Gastrocnemius medialis (tissue), 4 donors: ENCODE measurements around the gene TLCD4. TPM values are rescaled to one million over a fixed set of nuclear protein-coding genes. Genes with fewer than 3 reads are reported as not detected.

ENCODE experiments used
- ATAC-seq, 2 donors: fragments of 150-250 bp; one replicate each; pipeline ENCODE4 v1.9.1; 2016
- DNase-seq, 2 donors: peaks; one replicate each; pipeline ENCODE4 v3.0.0-alpha.2; 2019
- H3K27ac ChIP-seq, 4 donors: fragments of 200-600 bp; sonication (generic); 1 replicate in 1 of 4; 2 replicates in 3 of 4; pipeline ENCODE4 v1.5.1; 2016 to 2018; ENCODE audit warnings: mild to moderate bottlenecking in 2 of 4, moderate library complexity in 1 of 4
- H3K27me3 ChIP-seq, 3 donors: fragments of 200-600 bp; sonication (generic) in 2 of 3; 1 replicate in 1 of 3; 2 replicates in 2 of 3; pipeline versions ENCODE4 v1.5.1 to v1.6.0; 2016 to 2019; ENCODE audit warnings: mild to moderate bottlenecking in 1 of 3, moderate library complexity in 1 of 3
- H3K36me3 ChIP-seq, 2 donors: fragments of 200-600 bp; sonication (generic) in 1 of 2; one replicate each; pipeline ENCODE4 v1.5.1; 2017 to 2018
- H3K4me1 ChIP-seq, 2 donors: fragments of 200-600 bp; sonication (generic) in 1 of 2; one replicate each; pipeline ENCODE4 v1.5.1; 2016 to 2017; ENCODE audit warnings: mild to moderate bottlenecking in 2 of 2
- H3K4me3 ChIP-seq, 4 donors: fragments of 200-600 bp; sonication (generic) in 3 of 4; 1 replicate in 1 of 4; 2 replicates in 3 of 4; pipeline ENCODE4 v1.5.1; 2016 to 2019; ENCODE audit warnings: mild to moderate bottlenecking in 2 of 4
- H3K9me3 ChIP-seq, 3 donors: fragments of 200-600 bp; sonication (generic) in 2 of 3; 1 replicate in 1 of 3; 2 replicates in 2 of 3; pipeline ENCODE4 v1.5.1; 2016 to 2019
- CTCF ChIP-seq, 5 experiments: fragments of 450-650 bp in 3 of 5; fragments of 200-600 bp in 2 of 5; sonication (generic) in 2 of 5; IDR thresholded peaks in 4 of 5; conservative IDR thresholded peaks in 1 of 5; 1 replicate in 4 of 5; 2 replicates in 1 of 5; pipeline ENCODE4 v1.5.1; 2016 to 2019; ENCODE audit warnings: antibody characterized with exemption in 5 of 5, mild to moderate bottlenecking in 3 of 5, moderate library complexity in 3 of 5
- POLR2A ChIP-seq, 2 donors: fragments of 450-650 bp; IDR thresholded peaks; one replicate each; pipeline ENCODE4 v1.6.1; 2017; ENCODE audit warnings: antibody characterized with exemption in 2 of 2, mild to moderate bottlenecking in 2 of 2, moderate library complexity in 2 of 2
- in situ Hi-C, 4 donors: fragments of 200-750 bp; cut with MboI; loops; one replicate each; pipeline versions ENCODE4 v1.15.0 to v1.8.0; 2017; ENCODE audit warnings: low sequenced_read_pairs in 4 of 4
- intact Hi-C: fragments of 100-400 bp; cut with DNase I; formaldehyde crosslinking; loops from one replicate; pipeline ENCODE4 v1.15.1; 2023; ENCODE audit warnings: low total_unique reads
- total RNA-seq, 4 donors: library from RNA; depleted of rRNA; stranded (reverse); fragments of >200 nt; gene quantifications; one replicate each; pipeline versions ENCODE4 v1.1.0 to v1.2.3, GENCODE V29; 2016

TLCD4 gene
- total RNA-seq, result 10 to 100 TPM in 3 of 4 donors, 1 to 10 TPM in 1; 9.8 to 12.1 (median 11.0) TPM

- Histone ChIP-seq H3K4me1 (peaks cover 4 to 14% of the 10 kb centered on the region in 2 donors), H3K4me3 (peak within 1 kb of the TSS; percentile 62 to 86 (median 69)), H3K27ac (peak within 1 kb of the TSS; percentile 70 to 89 (median 84)), H3K27me3 (no peaks in the 10 kb centered on the region), H3K9me3 (no peaks in the 10 kb centered on the region), H3K36me3 (no peaks in the 10 kb centered on the region)
- ATAC-seq (peak; percentile 92 to 93), DNase-seq (peak; percentile 12 to 64)
- in situ Hi-C loops (no loop called here), intact Hi-C loops (loop anchor here (1.0 to 5.0 kb wide), 4 partner anchors 44 to 700 kb away; partner anchors contain the start of genes ABCD3 and RWDD3)
- TF ChIP-seq POLR2A (IDR thresholded peaks at IDR 0.05) (peak; percentile 64 to 80), CTCF (IDR thresholded peaks at IDR 0.05 in 4 of 5, conservative IDR thresholded peaks at IDR 0.05 in 1 of 5) (no peak)
These were observed at the start of gene TLCD4 for GRCh38 chr1:95117207-95118066. Gene TLCD4 (plus strand): TSS chr1:95117355. CDS start chr1:95143902, 26,547 bp downstream.

- Histone ChIP-seq H3K4me3 (no peak overlapping the region), H3K4me1 (peaks cover 5 to 7% of the 10 kb centered on the region in 2 donors), H3K36me3 (peaks cover 0 to 22% of the 10 kb centered on the region in 2 donors), H3K27me3 (no peaks in the 10 kb centered on the region), H3K27ac (no peak overlapping the region), H3K9me3 (no peaks in the 10 kb centered on the region)
- no peak for ATAC-seq
- no peak for DNase-seq
- intact Hi-C loops (no loop called here), in situ Hi-C loops (no loop called here)
- TF ChIP-seq POLR2A (IDR thresholded peaks at IDR 0.05) (no peak), CTCF (IDR thresholded peaks at IDR 0.05 in 4 of 5, conservative IDR thresholded peaks at IDR 0.05 in 1 of 5) (no peak)
These were observed 49.6 kb upstream of the TLCD4 start for GRCh38 chr1:95067568-95067967.

- H3K27me3 ChIP-seq, result no peaks in the 10 kb centered on the region
- H3K9me3 ChIP-seq, result no peaks in the 10 kb centered on the region
- DNase-seq (no peak), ATAC-seq (no peak)
- peaks cover 0 to 8% of the 10 kb centered on the region in 2 donors for H3K36me3 ChIP-seq
- no peak overlapping the region for H3K4me3 ChIP-seq
- intact Hi-C loops (no loop called here), in situ Hi-C loops (no loop called here)
- no peak for TF ChIP-seq CTCF (IDR thresholded peaks at IDR 0.05 in 4 of 5, conservative IDR thresholded peaks at IDR 0.05 in 1 of 5)
- TF ChIP-seq POLR2A (IDR thresholded peaks at IDR 0.05), result no peak
- no peak overlapping the region for H3K27ac ChIP-seq
- peaks cover 5 to 7% of the 10 kb centered on the region in 2 donors for H3K4me1 ChIP-seq
These were observed 48.0 kb upstream of the TLCD4 start for GRCh38 chr1:95068956-95069709.

- H3K4me3 ChIP-seq, result no peak overlapping the region
- no peaks in the 10 kb centered on the region for H3K9me3 ChIP-seq
- in situ Hi-C loops (no loop called here), intact Hi-C loops (no loop called here)
- H3K4me1 ChIP-seq, result peaks cover 5 to 7% of the 10 kb centered on the region in 2 donors
- H3K27ac ChIP-seq, result no peak overlapping the region
- no peaks in the 10 kb centered on the region for H3K27me3 ChIP-seq
- DNase-seq (no peak), ATAC-seq (no peak)
- H3K36me3 ChIP-seq, result peaks cover 0 to 3% of the 10 kb centered on the region in 2 donors
- TF ChIP-seq CTCF (IDR thresholded peaks at IDR 0.05 in 4 of 5, conservative IDR thresholded peaks at IDR 0.05 in 1 of 5), result no peak
- TF ChIP-seq POLR2A (IDR thresholded peaks at IDR 0.05), result no peak
These were observed 47.5 kb upstream of the TLCD4 start for GRCh38 chr1:95069710-95070093.
